HepG2 (cell line): Measurements from ENCODE around the gene UBALD1. TPM values are rescaled to one million over a fixed set of nuclear protein-coding genes. Genes with fewer than 3 reads are reported as not detected.

Experiments used
- CC2D1A ChIP-seq: sonication (generic); formaldehyde crosslinking; IDR thresholded peaks from 2 replicates; pipeline ENCODE4 v1.8.1; 2023; ENCODE audit warnings: mild to moderate bottlenecking, missing genetic modification reagents
- CEBPB ChIP-seq: IDR thresholded peaks from 2 replicates; pipeline ENCODE4 v1.6.1; 2011; ENCODE audit warnings: low read depth, low read length, improper control_type of control experiment, borderline replicate concordance
- JDP2 ChIP-seq: sonication (generic); formaldehyde crosslinking; IDR thresholded peaks from 2 replicates; pipeline ENCODE4 v1.8.1; 2022; ENCODE audit warnings: missing genetic modification reagents, borderline replicate concordance
- KDM2A ChIP-seq: sonication (generic); formaldehyde crosslinking; IDR thresholded peaks from 2 replicates; pipeline ENCODE4 v1.4.0; 2020; ENCODE audit warnings: low read depth, missing genetic modification reagents, borderline replicate concordance
- LRRFIP1 ChIP-seq: sonication (generic); formaldehyde crosslinking; conservative IDR thresholded peaks from 2 replicates; pipeline ENCODE4 v1.4.0; 2020; ENCODE audit warnings: missing genetic modification reagents
- NCOA5 ChIP-seq: sonication (generic); formaldehyde crosslinking; IDR thresholded peaks from 2 replicates; pipeline ENCODE4 v1.4.0; 2020; ENCODE audit warnings: missing genetic modification reagents
- NONO ChIP-seq, 2 experiments: fragments of 450-650 bp in 1 of 2; sonication (generic) in 1 of 2; formaldehyde crosslinking in 1 of 2; IDR thresholded peaks in 1 of 2; conservative IDR thresholded peaks in 1 of 2; 2 replicates each; pipeline versions ENCODE4 v1.6.1 to v1.8.0; 2017 to 2022; ENCODE audit warnings: mild to moderate bottlenecking in 1 of 2, missing genetic modification reagents in 1 of 2, moderate library complexity in 1 of 2
- SMAD1 ChIP-seq: sonication (generic); formaldehyde crosslinking; IDR thresholded peaks from 2 replicates; pipeline ENCODE4 v1.4.0; 2020; ENCODE audit warnings: missing genetic modification reagents, low read depth, mild to moderate bottlenecking, borderline replicate concordance
- ZFP37 ChIP-seq: sonication (generic); formaldehyde crosslinking; IDR thresholded peaks from 2 replicates; pipeline ENCODE4 v1.4.0; 2020; ENCODE audit warnings: missing genetic modification reagents, borderline replicate concordance
- ZMYM2 ChIP-seq: sonication (generic); formaldehyde crosslinking; IDR thresholded peaks from 2 replicates; pipeline ENCODE4 v1.8.0; 2022; ENCODE audit warnings: mild to moderate bottlenecking, missing genetic modification reagents
- ZNF124 ChIP-seq: sonication (generic); formaldehyde crosslinking; IDR thresholded peaks from 2 replicates; pipeline ENCODE4 v1.4.0; 2020; ENCODE audit warnings: missing genetic modification reagents
- ZNF704 ChIP-seq: sonication (generic); formaldehyde crosslinking; IDR thresholded peaks from 2 replicates; pipeline ENCODE4 v1.8.1; 2023; ENCODE audit warnings: mild to moderate bottlenecking, inconsistent platforms, moderate library complexity, missing genetic modification reagents, borderline replicate concordance
- ZNF850 ChIP-seq: sonication (generic); formaldehyde crosslinking; conservative IDR thresholded peaks from 2 replicates; pipeline ENCODE4 v1.9.0; 2021; ENCODE audit warnings: mild to moderate bottlenecking, missing genetic modification reagents
- polyA plus RNA-seq, 8 experiments: library from polyadenylated mRNA; depleted of rRNA in 3 of 8; stranded (reverse) in 7 of 8; unstranded in 1 of 8; fragments of >200 nt; fragmentation: Illumina TruSeq in 4 of 8; extraction: Trizol in 4 of 8; gene quantifications; 2 replicates each; pipeline versions ENCODE4 v1.2.1 to v1.2.3, GENCODE V29; 2011 to 2016; ENCODE audit warnings: low read depth in 4 of 8, missing spikeins in 1 of 8, mixed read lengths in 1 of 8; ENCODE audit not compliant: insufficient read depth in 1 of 8
- total RNA-seq, 5 experiments: library from RNA; depleted of rRNA; stranded (reverse); fragments of >200 nt; fragmentation: Illumina TruSeq; extraction: Trizol; gene quantifications; 2 replicates each; pipeline ENCODE4 v1.2.3, GENCODE V29; 2016; ENCODE audit warnings: low read depth in 1 of 5
- TF ChIP-seq, protein P1 (sequence below): sonication (generic); formaldehyde crosslinking; IDR thresholded peaks from 2 replicates; pipeline ENCODE4 v1.5.0; 2020; ENCODE audit warnings: mild to moderate bottlenecking, missing genetic modification reagents
- TF ChIP-seq, protein P2 (sequence below): sonication (generic); formaldehyde crosslinking; IDR thresholded peaks from 2 replicates; pipeline ENCODE4 v1.4.0; 2020; ENCODE audit warnings: mild to moderate bottlenecking, missing genetic modification reagents
- TF ChIP-seq, protein P3 (sequence below): sonication (generic); formaldehyde crosslinking; IDR thresholded peaks from 2 replicates; pipeline ENCODE4 v1.4.0; 2020; ENCODE audit warnings: missing genetic modification reagents, borderline replicate concordance

The UBALD1 gene
- total and polyA plus RNA-seq, 2 of the 13 experiments (the other 11 are each of a cell fraction or from before 2014, with no cell fraction given): 6.8 to 12.3 TPM

GRCh38 chr16:4624015-4624826 lies 9.5 kb upstream of the UBALD1 start, which contains the start of gene MGRN1 (continued):
- TF ChIP-seq NONO (IDR thresholded peaks at IDR 0.05) (no peak), NONO (CRISPR knock-in tag; conservative IDR thresholded peaks at IDR 0.05) (no peak; the same call in 1 of the 2 replicates), LRRFIP1 (CRISPR knock-in tag) (no peak), ZMYM2 (peak; percentile 98), ZFP37 (no peak), KDM2A (0 out of 2 replicates have a peak, but pooled peaks have one; percentile 20), NCOA5 (CRISPR knock-in tag) (no peak), SMAD1 (CRISPR knock-in tag) (no peak), ZNF124 (no peak), ZNF850 (CRISPR knock-in tag) (peak; percentile 53; the same call in 1 of the 2 replicates), CC2D1A (CRISPR knock-in tag) (no peak), JDP2 (CRISPR knock-in tag) (no peak), CEBPB (no peak), ZNF704 (no peak)
- TF ChIP-seq, protein P1, sequence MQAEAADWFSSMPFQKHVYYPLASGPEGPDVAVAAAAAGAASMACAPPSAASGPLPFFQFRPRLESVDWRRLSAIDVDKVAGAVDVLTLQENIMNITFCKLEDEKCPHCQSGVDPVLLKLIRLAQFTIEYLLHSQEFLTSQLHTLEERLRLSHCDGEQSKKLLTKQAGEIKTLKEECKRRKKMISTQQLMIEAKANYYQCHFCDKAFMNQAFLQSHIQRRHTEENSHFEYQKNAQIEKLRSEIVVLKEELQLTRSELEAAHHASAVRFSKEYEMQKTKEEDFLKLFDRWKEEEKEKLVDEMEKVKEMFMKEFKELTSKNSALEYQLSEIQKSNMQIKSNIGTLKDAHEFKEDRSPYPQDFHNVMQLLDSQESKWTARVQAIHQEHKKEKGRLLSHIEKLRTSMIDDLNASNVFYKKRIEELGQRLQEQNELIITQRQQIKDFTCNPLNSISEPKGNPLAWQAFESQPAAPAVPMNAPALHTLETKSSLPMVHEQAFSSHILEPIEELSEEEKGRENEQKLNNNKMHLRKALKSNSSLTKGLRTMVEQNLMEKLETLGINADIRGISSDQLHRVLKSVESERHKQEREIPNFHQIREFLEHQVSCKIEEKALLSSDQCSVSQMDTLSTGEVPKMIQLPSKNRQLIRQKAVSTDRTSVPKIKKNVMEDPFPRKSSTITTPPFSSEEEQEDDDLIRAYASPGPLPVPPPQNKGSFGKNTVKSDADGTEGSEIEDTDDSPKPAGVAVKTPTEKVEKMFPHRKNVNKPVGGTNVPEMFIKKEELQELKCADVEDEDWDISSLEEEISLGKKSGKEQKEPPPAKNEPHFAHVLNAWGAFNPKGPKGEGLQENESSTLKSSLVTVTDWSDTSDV: no peak
- TF ChIP-seq, protein P2, sequence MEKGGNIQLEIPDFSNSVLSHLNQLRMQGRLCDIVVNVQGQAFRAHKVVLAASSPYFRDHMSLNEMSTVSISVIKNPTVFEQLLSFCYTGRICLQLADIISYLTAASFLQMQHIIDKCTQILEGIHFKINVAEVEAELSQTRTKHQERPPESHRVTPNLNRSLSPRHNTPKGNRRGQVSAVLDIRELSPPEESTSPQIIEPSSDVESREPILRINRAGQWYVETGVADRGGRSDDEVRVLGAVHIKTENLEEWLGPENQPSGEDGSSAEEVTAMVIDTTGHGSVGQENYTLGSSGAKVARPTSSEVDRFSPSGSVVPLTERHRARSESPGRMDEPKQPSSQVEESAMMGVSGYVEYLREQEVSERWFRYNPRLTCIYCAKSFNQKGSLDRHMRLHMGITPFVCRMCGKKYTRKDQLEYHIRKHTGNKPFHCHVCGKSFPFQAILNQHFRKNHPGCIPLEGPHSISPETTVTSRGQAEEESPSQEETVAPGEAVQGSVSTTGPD (CRISPR knock-in tag): no peak
- TF ChIP-seq, protein P3, sequence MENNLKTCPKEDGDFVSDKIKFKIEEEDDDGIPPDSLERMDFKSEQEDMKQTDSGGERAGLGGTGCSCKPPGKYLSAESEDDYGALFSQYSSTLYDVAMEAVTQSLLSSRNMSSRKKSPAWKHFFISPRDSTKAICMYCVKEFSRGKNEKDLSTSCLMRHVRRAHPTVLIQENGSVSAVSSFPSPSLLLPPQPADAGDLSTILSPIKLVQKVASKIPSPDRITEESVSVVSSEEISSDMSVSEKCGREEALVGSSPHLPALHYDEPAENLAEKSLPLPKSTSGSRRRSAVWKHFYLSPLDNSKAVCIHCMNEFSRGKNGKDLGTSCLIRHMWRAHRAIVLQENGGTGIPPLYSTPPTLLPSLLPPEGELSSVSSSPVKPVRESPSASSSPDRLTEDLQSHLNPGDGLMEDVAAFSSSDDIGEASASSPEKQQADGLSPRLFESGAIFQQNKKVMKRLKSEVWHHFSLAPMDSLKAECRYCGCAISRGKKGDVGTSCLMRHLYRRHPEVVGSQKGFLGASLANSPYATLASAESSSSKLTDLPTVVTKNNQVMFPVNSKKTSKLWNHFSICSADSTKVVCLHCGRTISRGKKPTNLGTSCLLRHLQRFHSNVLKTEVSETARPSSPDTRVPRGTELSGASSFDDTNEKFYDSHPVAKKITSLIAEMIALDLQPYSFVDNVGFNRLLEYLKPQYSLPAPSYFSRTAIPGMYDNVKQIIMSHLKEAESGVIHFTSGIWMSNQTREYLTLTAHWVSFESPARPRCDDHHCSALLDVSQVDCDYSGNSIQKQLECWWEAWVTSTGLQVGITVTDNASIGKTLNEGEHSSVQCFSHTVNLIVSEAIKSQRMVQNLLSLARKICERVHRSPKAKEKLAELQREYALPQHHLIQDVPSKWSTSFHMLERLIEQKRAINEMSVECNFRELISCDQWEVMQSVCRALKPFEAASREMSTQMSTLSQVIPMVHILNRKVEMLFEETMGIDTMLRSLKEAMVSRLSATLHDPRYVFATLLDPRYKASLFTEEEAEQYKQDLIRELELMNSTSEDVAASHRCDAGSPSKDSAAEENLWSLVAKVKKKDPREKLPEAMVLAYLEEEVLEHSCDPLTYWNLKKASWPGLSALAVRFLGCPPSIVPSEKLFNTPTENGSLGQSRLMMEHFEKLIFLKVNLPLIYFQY (CRISPR knock-in tag): no peak
